ENCODE data around the gene MYPOP.

MYPOP gene

DNA sequence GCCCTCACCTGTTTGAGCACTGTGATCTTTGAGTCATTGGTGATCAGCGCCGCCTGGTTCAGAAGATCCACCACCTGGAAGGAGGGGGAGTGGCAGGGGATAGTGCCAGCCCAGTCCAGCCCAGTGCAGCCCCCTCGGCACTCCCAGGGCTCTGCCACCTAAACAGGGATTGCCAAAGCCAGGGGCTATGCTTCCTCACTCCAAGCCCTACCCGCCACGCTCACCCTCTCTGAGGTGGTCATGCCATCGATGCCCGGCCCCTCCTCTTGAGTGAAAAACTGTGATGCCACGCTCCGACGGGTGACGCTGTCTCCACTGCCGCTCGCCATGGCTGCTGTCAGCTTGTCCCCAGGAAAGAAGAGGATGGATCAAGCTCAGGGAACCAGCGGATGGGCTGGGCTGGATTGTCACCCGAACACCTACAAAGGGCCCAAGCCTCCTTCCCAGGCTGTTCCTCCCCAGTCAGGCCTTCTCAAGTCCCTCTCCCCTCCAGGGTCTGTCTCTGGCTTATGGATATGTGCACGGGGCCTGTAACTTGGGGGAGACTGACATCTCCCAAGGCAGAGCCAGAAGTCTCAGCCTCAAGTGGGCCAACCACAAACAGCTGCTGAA lies 48.1 kb downstream of the MYPOP start:
- DNase-seq (ENCODE audit: insufficient read length, low spot score), result no peak
- no peak for FAIRE-seq
- TF ChIP-seq POLR2A (IDR thresholded peaks at IDR 0.05; ENCODE audit: low read depth, low read length), result no peak
- TF ChIP-seq POLR2AphosphoS5 (IDR thresholded peaks at IDR 0.05; ENCODE audit: low read depth, low read length), result no peak
- no peak for TF ChIP-seq SPI1 (IDR thresholded peaks at IDR 0.05; ENCODE audit: low read depth, low read length)
- TF ChIP-seq TAF1 (IDR thresholded peaks at IDR 0.05; ENCODE audit: low read depth, low read length), result no peak
- no peak for TF ChIP-seq POU2F2 (IDR thresholded peaks at IDR 0.05; ENCODE audit: low read depth, low read length)
- no peak for TF ChIP-seq PAX5 (IDR thresholded peaks at IDR 0.05; ENCODE audit: insufficient read depth, low read length, severe bottlenecking)

DNA sequence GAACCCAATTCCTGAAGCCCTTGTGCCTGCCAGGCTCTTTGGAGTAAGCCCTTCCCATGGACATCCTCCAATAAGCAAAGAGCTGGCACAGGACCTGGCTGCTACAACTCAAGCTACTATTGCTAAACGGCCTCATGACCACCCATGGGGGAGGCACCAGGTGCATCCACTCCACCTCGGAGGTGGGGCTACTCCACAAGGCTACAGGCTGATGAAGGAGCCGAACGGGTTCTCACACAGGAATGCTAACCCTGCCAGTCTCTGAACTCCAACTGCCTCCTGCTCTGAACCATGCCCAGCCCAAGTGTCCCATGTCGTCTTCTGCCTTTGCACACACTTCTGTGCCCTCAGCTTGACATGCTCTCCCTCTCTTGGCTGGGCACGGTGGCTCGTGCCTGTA lies 49.4 kb downstream of the MYPOP start:
- FAIRE-seq (no peak), DNase-seq (ENCODE audit: insufficient read length, low spot score) (no peak)
- TF ChIP-seq POU2F2 (IDR thresholded peaks at IDR 0.05; ENCODE audit: low read depth, low read length) (no peak), POLR2A (IDR thresholded peaks at IDR 0.05; ENCODE audit: low read depth, low read length) (no peak), POLR2AphosphoS5 (IDR thresholded peaks at IDR 0.05; ENCODE audit: low read depth, low read length) (no peak), SPI1 (IDR thresholded peaks at IDR 0.05; ENCODE audit: low read depth, low read length) (no peak), TAF1 (IDR thresholded peaks at IDR 0.05; ENCODE audit: low read depth, low read length) (no peak), PAX5 (IDR thresholded peaks at IDR 0.05; ENCODE audit: insufficient read depth, low read length, severe bottlenecking) (no peak)

DNA sequence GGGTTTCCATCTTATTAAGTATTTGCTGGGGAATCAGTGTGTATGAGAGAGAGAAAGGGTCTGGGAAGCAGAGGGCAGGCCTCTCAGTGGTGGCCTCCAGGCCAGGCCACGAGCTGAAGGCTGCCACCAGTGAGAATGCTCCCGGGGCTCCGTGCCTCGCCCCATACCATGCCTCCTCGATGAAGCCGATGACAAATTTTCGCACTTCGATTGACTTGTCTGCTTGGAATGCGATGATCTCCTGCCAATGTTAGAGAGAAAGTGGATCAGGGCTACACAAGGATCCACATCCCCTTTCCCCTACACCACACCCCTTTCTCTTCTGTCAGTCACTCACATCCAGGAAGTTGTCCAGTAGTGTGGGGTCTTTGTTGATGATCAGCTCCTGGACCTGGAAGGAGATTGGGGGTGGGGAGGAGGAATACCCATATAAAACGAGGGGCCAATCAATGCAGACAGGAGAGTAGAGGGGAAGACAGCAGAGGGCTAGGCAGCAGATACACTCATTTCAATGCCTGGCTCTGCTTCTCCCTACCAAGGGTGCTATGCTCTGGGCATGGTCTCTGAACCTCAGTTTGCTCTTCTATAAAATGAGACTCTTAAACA lies 50.2 kb downstream of the MYPOP start:
- no peak for FAIRE-seq
- no peak for DNase-seq (ENCODE audit: insufficient read length, low spot score)
- TF ChIP-seq POU2F2 (IDR thresholded peaks at IDR 0.05; ENCODE audit: low read depth, low read length) (no peak), TAF1 (IDR thresholded peaks at IDR 0.05; ENCODE audit: low read depth, low read length) (no peak), POLR2A (IDR thresholded peaks at IDR 0.05; ENCODE audit: low read depth, low read length) (no peak), PAX5 (IDR thresholded peaks at IDR 0.05; ENCODE audit: insufficient read depth, low read length, severe bottlenecking) (no peak), SPI1 (IDR thresholded peaks at IDR 0.05; ENCODE audit: low read depth, low read length) (no peak), POLR2AphosphoS5 (IDR thresholded peaks at IDR 0.05; ENCODE audit: low read depth, low read length) (no peak)

DNA sequence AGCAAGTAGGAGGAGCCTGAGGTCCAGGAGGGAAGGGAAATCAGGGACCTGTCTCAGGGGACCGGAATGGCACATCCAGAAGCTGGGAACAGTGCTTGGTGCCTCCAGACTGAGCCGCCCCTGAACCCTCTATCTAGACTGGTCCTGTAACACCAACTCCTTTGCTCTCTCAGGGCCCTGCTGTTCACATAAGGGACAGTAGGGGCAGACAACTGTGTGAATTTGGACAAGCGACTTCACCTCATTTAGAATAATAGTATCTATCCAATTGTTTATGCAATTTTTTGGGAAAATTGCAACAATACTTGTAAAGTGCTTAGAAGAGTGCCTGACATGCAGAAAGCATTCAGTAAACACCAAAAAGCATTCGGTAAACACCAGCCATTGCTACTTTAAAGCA lies 53.5 kb downstream of the MYPOP start:
- TF ChIP-seq SPI1 (IDR thresholded peaks at IDR 0.05; ENCODE audit: low read depth, low read length) (no peak), POU2F2 (IDR thresholded peaks at IDR 0.05; ENCODE audit: low read depth, low read length) (no peak), POLR2AphosphoS5 (IDR thresholded peaks at IDR 0.05; ENCODE audit: low read depth, low read length) (no peak), PAX5 (IDR thresholded peaks at IDR 0.05; ENCODE audit: insufficient read depth, low read length, severe bottlenecking) (no peak), TAF1 (IDR thresholded peaks at IDR 0.05; ENCODE audit: low read depth, low read length) (no peak), POLR2A (IDR thresholded peaks at IDR 0.05; ENCODE audit: low read depth, low read length) (no peak)
- no peak for FAIRE-seq

DNA sequence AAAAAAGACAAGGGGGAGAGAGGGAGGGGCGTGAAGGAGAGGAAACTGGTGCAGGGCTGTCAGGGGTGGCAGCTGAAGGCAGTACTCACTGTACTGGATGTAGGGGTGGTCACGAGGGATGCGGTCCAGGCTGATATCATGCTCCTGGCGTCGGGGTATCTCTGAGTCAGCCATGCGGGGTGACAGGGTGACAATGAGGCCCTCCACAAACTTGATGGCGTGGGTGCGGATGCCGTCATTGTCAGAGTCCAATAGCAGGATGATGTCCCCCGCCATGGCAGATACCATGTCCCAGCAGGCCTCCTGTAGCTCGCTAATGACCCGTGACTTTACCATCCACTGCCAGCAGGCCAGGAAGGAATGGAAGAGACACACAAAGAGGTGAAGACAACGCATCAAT lies 54.8 kb downstream of the MYPOP start:
- DNase-seq (ENCODE audit: insufficient read length, low spot score), result no peak
- no peak for TF ChIP-seq SPI1 (IDR thresholded peaks at IDR 0.05; ENCODE audit: low read depth, low read length)
- TF ChIP-seq POLR2AphosphoS5 (IDR thresholded peaks at IDR 0.05; ENCODE audit: low read depth, low read length), result no peak
- no peak for TF ChIP-seq POU2F2 (IDR thresholded peaks at IDR 0.05; ENCODE audit: low read depth, low read length)
- TF ChIP-seq TAF1 (IDR thresholded peaks at IDR 0.05; ENCODE audit: low read depth, low read length), result no peak
- no peak for TF ChIP-seq PAX5 (IDR thresholded peaks at IDR 0.05; ENCODE audit: insufficient read depth, low read length, severe bottlenecking)
- no peak for TF ChIP-seq POLR2A (IDR thresholded peaks at IDR 0.05; ENCODE audit: low read depth, low read length)
- FAIRE-seq, result no peak

More for the DNA sequence above, 53.5 kb downstream of the MYPOP start:
- DNase-seq (ENCODE audit: insufficient read length, low spot score), result no peak

DNA sequence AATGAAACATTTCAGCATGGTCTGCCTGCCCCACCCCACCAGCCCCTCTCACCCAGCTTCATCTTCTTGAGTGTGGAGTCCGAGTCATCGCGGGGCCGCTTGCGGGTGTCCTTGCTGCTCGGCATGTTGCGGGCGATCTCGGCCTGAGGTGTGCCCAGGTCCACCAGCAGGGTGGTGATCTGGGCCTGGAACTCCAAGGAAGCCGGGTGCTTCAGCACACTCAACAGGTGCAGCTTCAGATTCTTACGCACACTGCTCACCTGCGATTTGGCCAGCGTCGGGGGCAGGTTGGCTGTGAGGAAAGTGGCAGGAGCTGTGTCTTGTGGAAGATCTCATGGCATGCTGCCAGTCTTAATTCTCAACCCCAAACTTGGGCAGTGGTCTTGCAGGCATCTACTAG lies 60.2 kb downstream of the MYPOP start:
- TF ChIP-seq PAX5 (IDR thresholded peaks at IDR 0.05; ENCODE audit: insufficient read depth, low read length, severe bottlenecking) (no peak), POLR2A (IDR thresholded peaks at IDR 0.05; ENCODE audit: low read depth, low read length) (no peak), POLR2AphosphoS5 (IDR thresholded peaks at IDR 0.05; ENCODE audit: low read depth, low read length) (no peak), TAF1 (IDR thresholded peaks at IDR 0.05; ENCODE audit: low read depth, low read length) (no peak), SPI1 (IDR thresholded peaks at IDR 0.05; ENCODE audit: low read depth, low read length) (no peak), POU2F2 (IDR thresholded peaks at IDR 0.05; ENCODE audit: low read depth, low read length) (no peak)
- no peak for FAIRE-seq
- DNase-seq (ENCODE audit: insufficient read length, low spot score), result no peak
